GM21381 (cell line): ENCODE results near the gene TRIP10.

Source experiments
- ATAC-seq: cut with Tn5 transposase; IDR thresholded peaks from one replicate; pipeline ENCODE4 v1.9.1; 2021; ENCODE audit warnings: mild to moderate bottlenecking, moderate library complexity; ENCODE audit not compliant: unreplicated experiment

TRIP10 gene

GRCh38 chr19:6710273-6711077, 29.0 kb upstream of the TRIP10 start:
- ATAC-seq = no peak

- no peak for ATAC-seq
Measured at GRCh38 chr19:6711078-6711361, 28.5 kb upstream of the TRIP10 start.

DNA sequence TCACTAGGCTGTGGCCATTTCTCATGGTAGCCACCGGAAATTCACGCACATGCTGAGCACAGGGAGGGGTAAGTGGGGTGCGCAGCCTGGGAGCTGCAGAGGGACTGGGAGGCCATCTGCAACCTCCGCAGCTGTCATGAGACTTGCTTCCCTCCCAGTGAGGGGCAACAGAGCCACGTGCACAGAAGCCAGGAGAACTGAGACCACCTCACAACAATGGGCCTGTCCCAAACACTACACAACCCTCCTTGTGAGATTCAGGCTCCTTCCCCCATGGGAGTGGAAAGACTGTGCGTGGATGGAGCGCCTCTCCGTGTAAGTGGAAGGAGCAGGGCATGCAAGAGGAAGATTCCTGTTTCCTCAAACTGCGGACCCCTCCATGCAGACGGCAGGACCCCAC, 27.9 kb upstream of the TRIP10 start:
- ATAC-seq = no peak

DNA sequence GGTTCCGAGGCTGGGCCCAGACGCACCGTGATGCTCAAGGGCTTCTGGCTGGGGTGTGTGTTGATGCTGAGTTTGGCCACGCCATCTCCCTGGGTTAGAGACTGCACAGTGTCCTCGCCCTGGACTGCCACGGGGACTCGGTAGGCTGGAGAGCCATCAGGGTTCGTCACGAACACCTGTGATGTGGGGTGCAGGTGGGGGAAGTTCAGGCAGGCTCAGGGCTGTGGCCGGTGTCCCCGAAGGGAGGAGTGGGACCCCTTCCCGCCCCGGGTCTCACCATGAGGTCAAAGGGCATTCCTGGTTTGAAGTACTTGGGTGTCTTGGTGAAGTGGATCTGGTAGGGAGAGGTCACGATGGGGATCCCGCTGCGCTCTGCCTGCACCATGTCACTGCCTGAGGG, 27.2 kb upstream of the TRIP10 start:
- no peak for ATAC-seq

DNA sequence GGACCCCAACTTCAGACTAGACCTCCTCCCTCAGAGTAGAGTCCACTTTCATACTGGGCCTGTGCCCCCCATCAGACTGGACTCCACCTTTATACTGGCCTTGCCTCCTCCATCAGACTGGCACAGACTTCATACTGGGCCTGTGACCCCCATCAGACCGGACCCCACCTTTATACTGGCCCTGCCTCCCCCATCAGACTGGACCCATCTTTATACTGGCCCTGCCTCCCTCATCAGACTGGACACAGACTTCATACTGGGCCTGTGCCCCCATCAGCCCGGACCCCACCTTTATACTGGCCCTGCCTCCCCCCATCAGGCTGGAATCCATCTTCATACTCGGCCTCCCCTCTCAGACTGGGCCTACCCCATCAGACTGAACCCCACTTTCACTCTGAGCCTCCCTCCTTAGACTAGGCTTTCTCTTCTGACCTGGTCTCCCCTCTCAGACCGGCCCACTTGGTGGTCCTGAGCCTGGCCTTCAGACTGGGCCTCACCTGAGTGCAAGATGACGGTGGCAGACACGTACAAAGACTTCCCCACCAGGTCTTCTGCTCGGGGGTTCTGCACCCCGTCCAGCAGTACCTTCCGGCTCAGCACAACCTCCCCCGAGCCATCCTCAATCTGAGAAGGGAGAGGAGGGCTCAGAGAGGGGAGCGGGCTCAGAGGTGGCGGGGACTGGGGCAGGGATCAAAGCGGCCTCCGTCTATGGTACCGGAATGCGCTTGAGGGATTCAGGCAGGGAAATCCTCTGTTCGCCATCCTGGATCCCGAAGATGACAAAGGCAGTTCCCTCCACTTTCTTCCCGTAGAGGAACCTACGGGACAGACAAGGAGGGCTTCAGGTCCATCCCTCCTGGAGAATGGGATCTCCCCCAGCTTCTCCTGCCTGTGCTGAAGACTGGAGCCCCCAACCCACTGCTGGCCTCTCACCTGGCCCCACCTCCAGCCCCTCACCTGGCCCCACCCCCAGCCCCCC, 26.5 kb upstream of the TRIP10 start:
- ATAC-seq = no peak

DNA sequence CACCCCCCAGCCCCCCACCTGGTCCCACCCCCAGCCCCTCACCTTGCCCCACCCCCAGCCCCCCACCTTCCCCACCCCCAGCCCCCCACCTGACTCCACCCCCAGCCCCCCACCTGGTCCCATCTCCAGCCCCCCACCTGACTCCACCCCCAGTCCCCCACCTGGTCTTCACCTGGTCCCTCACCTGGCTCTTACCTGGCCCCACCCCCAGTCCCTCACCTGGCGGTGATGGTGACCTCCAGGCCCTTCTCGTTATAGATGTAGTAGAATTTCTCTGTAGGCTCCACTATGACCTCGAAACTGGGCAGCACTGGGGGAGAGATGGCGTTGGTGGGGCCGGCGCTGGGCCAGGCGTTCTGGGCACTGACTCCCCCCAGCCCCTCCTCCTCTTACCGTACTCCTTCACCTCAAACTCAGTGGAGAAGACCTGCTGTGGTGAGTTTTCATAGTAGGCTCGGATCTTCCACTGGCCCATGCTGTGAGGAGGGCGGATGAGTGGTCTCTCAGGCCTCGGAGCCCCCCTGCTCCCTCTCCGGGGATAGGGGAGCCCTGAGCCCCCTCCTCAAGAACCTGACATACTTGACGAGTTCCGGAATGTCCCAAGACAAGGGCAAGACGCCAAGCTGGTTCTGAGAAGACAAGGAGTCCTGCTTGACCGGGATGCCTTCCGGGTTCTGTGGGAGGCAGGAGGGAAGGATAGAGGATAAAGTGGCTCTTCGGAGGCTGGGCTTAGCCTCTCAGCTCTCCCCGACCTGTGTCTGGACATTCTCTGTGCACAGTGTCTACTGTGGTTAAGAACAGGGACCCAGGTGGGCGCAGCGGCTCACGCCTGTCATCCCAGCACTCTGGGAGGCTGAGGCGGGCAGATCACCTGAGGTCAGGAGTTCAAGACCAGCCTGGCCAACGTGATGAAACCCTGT, 25.4 kb upstream of the TRIP10 start:
- ATAC-seq = no peak

GRCh38 chr19:6714749-6715555, 24.5 kb upstream of the TRIP10 start:
- ATAC-seq = no peak

DNA sequence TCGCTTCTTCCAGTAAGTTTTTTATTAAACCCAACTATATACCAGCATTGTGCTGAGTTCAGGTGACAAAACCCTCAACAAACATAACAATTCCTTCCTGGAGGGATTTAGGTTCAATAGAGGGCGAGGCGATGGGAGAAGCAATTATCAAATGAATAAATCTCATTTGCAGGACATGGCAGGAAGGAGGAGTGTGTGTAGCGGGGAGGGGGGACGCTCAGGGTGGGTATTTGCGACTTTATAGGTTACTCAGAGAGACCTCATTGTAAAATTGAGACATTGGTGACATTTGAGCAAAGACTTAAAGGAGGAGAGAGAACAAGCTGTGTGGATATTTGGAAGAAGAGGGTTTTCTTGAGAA, 22.9 kb upstream of the TRIP10 start:
- no peak for ATAC-seq

DNA sequence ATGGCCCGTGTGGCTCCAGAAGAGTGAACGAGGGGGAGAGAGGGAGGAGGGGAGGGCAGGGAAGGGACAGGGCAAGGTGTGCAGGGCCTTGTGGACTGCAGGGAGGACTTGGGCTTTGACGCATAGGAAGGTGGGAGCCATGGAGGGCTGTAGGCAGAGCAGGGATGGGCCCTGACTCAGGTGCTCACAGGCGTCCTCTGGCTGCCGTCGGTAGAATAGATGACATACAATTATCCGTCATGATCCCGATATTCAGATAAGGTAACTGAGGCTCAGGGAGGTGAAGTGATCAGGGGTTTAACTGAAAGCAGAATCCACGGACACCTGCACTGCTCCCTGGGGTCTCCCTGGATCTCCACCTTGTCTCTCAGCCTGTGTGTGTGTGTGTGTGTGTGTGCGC, 22.4 kb upstream of the TRIP10 start:
- no peak for ATAC-seq

- ATAC-seq = no peak
Measured at GRCh38 chr19:6717441-6717971, 22.0 kb upstream of the TRIP10 start.

GRCh38 chr19:6718111-6718740, 21.3 kb upstream of the TRIP10 start:
- no peak for ATAC-seq

GRCh38 chr19:6718741-6719539, 20.5 kb upstream of the TRIP10 start:
- ATAC-seq = no peak

DNA sequence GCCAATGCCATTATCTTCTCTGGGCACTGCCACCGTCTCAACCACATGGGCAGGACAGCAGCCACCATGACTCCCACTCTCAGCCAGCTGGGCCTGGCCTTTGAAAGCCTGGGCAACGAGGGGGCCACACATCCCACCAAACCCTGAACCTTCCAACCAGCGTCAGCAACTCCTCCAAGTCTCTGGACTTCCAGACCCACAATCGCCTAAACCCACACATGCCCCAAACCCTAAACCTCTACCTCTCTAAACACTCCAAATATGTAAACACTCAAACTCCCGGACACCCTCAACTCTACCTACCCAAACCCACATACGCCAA, 20.0 kb upstream of the TRIP10 start:
- ATAC-seq = no peak

DNA sequence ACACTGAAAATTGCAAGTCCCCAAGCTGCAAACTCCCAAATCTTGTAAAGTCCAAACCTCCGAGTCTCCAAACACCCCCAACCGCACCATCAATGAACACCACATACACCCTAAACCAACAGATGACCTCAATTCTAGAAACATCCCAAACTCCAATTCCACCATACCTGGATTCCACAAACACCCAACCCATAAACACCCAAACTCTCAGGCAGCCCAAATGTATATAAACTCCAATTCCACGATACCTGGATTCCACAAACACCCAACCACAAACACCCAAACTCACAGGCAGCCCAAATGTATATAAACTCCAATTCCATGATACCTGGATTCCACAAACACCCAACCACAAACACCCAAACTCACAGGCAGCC, 19.5 kb upstream of the TRIP10 start:
- no peak for ATAC-seq

- no peak for ATAC-seq
Measured at GRCh38 chr19:6720369-6721137, 18.9 kb upstream of the TRIP10 start, which contains the start of gene C3. TSS of gene C3 (minus strand) at chr19:6720650. CDS start at chr19:6720589, 61 bp downstream.

DNA sequence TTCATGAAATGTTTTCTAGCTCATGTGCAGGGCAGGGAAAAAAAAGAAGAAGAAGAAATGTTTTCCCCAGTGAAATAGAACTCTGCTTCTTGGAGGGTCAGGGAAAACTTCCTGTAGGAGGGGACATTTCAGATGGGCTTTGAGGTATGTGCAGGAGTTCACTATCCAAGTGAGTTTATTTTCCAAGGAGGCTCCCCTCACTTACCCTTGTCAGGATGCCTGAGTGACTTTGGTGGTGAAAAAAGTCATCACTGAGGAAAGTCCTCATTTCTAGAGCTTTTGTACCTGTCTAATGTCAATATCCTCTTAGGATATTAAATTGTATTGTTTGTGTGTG, 18.4 kb upstream of the TRIP10 start:
- no peak for ATAC-seq

DNA sequence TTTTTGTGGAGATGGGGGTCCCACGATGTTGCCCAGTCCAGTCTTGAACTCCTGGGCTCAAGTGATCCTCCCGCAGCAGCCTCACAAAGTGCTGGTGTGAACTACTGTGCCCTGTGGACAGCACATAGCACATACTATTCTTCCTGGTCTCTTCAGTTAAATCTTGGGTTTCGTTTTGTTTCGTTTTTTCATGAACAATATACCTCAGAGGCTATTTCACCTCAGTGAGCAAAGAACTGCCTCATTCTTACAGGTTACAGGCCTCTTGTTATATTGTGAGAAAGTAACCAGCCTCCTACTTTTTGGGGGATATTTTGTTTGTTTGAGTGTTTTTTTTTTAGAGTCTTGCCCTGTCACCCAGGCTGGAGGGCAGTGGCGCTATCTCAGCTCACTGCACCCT, 17.7 kb upstream of the TRIP10 start:
- ATAC-seq = no peak

DNA sequence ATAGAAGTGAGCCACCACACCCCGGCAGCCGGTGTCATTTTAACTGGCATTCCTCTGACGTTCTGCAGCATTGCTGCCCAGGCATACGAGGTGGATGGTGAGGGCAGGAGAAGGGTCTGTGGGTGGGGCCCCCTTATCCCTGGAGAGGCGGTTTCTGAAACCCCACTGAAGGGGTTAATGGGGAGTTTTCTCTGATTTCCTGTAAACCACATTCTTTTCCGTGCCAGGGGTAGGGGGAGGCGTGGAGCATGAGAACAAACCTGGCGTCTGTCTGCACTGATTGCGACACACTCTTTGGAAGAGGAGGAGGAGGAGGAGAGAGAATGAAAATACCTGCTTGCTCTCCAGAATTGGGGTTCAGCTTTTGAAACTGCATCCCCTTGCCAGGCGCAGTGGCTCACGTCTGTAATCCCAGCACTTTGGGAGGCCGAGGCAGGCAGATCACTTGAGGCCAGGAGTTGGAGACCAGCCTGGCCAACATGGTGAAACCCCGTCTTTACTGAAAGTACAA, 16.3 kb upstream of the TRIP10 start:
- no peak for ATAC-seq
